OCI-LY1 (cell line): Measurements from ENCODE around the gene PGA3.

Experiments
- CTCF ChIP-seq: fragments of 200-600 bp; sonication (generic), shearing (Covaris generic); IDR thresholded peaks from 2 replicates; pipeline ENCODE4 v1.5.1; 2017; ENCODE audit warnings: mild to moderate bottlenecking, antibody characterized with exemption, low read length, moderate library complexity, mixed read lengths
- EZH2 ChIP-seq: fragments of 200-600 bp; sonication (generic), shearing (Covaris generic); IDR thresholded peaks from 2 replicates; pipeline ENCODE4 v1.8.0; 2017; ENCODE audit warnings: borderline replicate concordance, mixed run types, mild to moderate bottlenecking, antibody characterized with exemption, low read length, moderate library complexity, mixed read lengths

GRCh38 chr11:61256710-61257482, 53.6 kb downstream of the PGA3 start:
- TF ChIP-seq CTCF (no peak), EZH2 (no peak)
